Tongue (tissue), 2 donors: ENCODE results near the gene CDHR5. TPM values are rescaled to one million over a fixed set of nuclear protein-coding genes. Genes with fewer than 3 reads are reported as not detected.
"Not testable (repeated sequence)": the region's sequence is repeated elsewhere in the genome, so short reads cannot be mapped to it uniquely, and the experiment has no call there.

Source experiments
- DNase-seq: peaks from one replicate; pipeline ENCODE4 v3.0.0-alpha.2; 2015
- total RNA-seq: library from RNA; depleted of rRNA; stranded (reverse); fragments of >200 nt; gene quantifications from one replicate; pipeline ENCODE4 v1.2.3, GENCODE V29; 2014

CDHR5 gene
- total RNA-seq, 1 donor from 2014 or later, result not detected

DNA sequence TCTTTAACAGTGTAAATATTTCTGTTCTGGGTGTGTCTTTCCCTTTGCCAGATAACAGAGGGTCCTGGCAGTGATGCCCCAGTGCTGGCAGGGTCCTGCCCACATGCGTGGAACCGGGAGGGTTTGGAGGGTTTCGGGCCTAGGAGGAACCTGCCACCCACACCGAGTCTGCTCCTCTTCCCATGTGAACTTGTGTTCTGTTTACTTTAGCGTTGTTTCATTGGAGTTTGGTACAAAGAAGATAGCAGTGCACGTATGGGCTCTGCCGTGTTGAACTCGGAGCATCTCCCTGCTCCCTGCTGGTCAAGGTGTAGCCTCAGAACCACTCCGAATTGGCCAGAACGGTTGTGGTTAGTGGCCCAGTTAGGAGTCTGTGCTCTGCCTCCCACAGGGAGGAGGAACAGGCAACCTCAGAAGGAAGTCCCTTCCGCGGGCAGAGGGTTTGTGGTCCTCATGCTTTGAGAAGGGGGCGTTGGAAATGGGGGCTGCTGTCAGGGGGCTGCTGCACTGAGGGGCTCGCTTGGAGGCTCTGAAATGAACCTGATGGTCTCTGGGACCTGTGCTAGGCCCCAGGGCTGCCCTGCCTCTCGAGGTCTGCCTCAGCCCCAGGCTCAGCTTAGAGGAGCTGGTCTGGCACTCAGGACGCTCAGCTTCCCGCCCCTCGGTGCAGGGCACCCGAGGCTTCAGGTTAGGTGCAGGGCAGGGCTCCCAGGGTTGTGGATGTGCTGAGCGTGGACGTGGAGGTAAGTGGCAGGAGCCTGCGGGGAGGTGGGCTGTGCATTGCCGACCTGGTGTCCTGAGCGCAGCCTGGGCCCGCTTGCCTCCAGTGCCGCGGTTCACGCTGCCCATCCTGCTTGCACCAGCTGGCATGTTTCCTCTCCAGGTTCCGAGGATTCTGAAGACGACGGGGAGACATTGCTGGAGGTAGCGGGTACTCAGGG lies 38.1 kb downstream of the CDHR5 start:
- no peak for DNase-seq

DNA sequence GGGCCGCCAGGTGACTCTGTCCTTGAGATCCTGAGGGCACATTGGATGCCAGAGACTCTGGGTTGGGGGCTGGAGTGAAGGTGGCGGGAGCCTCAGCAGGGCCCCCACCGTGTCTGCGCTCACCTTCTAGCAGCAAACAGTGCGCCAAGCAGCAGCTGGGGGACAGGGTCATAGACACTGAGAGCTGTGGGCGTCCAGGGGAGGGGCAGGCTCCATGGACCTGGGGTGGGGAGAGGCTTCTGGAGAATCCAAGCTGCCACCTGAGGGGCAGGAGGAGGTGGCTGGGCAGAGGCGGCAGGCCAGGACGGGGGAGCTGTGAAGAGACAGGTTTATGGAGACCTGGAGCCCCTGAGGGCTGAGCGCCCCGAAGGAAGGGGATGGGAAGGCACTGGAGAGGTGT lies 40.5 kb downstream of the CDHR5 start:
- DNase-seq, result no peak

DNA sequence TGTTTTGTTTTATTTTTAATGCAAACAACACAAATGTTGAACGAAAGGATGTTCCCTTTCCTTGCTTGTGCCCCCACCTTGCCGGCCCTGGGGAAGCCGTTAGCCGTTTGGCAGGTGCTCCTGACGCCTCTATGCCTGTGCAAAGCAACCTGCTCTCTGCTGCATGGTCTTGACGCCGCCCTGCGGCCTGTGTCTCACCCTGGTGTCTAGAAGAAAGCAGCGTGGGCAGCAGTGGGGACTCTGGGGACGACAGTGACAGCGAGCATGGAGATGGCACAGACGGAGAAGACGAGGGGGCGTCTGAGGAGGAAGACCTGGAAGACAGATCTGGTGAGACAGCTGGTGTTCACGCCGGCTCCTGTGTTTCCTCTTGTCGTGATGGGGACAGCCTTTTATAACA lies 43.0 kb downstream of the CDHR5 start:
- no peak for DNase-seq

DNA sequence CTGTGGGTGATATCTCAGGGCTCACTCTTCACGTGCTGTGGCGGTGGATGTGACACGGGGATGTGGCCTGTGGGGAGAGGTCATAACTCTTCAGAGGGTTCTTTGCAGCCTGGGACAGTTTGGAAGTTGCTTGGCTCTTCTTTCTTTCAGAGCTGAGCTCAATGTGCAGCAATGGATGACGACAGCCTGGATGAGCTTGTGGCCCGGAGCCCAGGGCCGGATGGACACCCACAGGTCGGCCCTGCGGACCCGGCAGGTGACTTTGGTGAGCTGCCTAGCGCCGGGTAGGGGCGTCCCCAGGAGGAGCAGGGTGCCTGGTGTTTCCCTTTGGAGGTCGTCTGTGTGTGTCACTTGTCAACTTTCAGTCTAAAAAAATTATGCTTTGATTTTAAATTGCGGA lies 43.4 kb downstream of the CDHR5 start:
- DNase-seq, result no peak

DNA sequence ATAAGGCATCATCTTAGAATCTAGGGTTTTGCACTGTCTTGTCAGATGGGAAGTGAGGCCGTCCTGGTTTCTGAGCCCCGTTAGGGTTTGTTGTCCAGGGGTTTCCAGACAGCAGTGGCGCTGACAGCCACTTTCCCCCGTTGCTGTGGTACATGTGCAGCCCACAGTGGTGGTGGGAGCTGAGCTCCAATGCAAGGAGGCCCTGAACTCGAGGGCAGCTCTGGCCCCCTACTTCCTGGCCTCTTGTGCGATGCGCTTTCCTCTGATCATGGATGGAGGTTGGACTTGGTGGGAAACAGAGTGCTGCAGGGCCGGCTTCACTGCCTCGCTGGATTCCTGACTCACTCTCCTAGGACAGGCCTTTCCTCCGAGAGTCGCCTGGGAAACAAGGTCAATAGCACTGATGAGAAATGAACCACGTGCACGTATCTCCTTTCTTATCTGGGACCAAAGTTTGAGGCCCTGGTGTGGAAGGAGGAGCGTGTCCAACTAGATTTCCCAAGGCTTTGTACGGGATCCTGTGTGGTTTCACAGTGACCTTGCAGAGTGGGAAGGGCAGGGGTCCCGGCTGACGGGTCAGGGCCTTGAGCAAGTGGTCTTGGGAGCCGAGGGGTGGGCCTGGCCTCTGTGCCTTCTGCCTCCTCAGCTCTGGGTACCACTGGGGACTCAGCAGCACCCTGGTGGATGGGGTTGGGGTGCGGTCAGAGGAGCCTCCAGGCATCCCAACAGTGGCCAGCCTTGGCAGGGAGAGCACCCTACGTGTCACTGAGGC lies 44.7 kb downstream of the CDHR5 start:
- no peak for DNase-seq

DNA sequence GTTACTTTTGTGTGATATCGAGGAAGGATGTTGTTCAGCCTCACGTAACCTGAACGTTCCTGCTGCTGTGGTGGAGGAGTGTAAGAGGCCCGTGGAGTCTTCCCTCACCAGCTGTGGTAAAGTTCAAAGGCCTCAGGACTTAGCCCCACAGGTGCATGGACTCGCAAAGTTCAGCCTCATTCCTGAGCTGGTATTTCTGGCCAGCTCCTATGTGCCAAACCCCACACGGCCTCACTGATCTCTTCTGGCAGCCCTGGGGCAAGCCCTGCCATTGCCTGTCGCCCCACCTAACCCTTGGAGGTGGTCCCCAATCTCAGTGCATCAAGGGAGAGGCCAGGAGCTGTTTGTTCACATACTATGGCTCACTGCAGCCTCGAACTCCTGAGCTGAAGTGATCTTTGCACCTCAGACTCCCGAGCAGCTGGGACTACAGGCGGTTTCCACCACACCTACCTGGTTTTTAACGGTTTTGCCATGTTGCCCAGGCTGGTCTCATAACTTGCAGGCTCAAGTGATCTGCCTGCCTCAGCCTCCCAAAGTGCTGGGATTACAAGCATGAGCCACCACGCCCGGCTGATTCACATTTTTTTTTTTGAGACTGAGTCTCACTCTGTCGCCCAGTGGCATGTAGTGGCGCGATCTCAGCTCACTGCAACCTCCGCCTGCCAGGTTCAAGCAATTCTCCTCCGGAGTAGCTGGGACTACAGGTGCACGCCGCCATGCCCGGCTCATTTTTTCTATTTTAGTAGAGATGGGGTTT lies 46.3 kb downstream of the CDHR5 start:
- no peak for DNase-seq

DNA sequence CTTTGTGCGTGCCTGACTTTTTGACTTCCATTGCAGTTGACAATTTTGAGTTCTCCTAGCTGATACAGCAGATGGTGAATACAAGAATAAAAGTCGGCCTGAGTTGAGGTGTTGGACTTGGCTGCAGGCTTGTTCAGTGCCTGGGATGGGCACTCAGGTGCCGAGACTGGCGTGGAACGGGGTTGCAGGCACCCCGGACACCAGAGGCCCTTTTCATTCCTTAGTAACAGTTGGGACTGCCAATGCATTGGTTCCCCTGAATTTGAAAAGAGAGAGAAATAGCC lies 47.2 kb downstream of the CDHR5 start:
- no peak for DNase-seq

DNA sequence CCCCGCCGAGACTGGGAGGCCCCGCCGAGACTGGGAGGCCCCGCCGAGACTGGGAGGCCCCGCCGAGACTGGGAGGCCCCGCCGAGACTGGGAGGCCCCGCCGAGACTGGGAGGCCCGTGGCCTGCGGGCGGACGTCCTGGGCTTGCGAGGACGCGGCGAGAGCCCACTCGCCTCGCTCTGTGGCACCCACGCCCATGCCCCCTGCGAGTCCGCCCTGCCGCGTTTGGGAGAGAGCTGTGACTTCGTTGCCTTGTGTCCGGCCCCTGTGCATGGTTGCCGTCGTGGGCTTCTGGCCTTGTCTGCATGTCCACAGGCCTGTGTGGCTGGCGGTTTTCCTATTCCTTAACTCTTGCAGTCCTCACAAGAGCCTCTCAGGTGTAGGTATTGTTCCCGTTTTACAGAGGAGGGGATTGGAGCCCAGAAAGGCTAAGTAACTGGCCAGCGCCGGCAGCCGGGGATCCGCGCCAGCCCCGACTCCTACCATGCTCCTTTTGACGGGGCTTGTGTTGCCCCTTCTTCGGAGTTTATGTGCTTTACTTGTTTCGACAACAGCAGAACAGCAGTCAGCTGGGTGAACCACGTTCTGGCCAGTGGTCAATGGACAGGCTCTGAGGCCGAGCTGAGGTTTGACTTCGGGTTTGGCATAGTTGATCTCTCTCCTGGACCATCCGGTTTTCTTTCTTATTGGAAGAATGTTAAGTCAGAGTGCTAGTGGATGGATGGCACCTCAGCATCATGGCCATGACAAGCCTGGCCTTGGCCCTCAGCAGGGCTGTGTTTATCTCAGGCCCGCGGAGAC lies 47.7 kb downstream of the CDHR5 start:
- no peak for DNase-seq

DNA sequence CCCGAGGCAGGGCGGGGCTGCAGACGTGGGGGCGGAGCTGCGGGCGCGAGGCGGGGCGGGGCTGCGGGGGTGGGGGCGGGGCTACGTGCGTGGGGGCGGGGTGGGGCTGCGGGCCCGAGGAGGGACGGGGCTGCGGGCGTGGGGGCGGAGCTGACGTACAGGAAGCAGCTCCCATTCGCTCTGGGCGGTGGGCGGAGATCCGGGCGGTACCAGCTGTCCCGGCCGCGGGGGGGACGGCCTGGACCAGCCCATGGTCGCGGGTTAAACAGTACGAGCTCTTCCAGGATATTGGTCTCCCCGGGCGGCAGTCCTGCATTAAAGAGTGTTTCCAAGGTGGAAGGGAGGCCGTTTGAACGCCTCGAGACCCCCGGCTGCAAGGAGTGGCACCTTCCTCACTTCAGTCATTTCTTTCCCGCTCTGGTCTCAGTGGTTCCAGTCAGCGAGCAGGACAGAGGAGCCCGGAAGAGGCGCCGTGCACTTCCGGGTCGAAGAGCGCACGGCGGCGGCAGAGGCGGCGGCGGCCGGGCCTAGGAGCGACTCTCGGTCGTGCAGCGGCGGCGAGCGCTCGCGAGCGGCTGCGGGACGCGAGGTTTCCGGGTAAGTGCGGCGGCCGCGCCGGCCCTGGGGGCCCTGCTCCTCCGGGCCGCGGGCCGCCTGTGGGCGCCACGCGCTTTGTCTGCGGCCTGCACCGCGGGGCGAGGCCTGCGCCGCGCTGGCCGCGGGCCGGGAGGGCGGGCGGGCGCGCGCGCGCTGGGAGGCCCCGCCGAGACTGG lies 48.6 kb downstream of the CDHR5 start, which contains the start of gene PHRF1:
Gene PHRF1, plus strand, starts transcription at position 475 of the 773 bp plus-strand sequence. CDS start 5,043 bp downstream, outside the sequence.
- peak; percentile 98 for DNase-seq

DNA sequence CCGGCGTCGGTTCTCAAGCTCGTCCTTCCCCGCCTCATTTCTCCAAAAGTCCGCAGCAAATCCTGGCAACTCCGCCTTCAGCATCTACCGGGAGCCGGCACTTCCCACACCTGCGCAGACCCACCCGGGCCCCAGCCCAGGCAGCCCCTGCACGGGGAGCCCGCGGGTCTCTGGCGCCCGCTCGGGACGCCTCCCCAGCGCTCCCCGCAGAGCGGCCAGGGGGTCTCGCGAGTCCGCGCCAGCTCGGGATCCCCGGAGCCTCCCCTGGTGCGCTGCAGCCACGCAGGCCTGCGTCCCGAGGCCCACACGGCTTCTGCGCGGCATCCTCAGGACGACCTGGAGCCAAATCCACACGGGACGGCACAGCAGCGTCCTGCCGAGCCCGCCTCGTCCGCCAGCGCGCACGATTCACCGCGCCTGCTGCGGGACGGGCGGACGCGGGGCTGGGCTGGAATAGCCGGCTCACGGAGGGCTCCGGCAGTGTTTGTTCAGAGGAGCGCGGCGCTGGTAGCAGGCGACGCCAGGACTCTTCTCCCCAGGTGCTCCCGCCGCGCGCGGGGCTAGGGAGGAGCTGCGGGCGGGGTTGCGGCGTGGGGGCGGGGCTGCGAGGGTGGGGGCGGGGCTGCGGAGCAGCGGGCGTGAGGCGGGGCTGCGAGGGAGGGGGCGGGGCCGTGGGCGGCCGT lies 49.3 kb downstream of the CDHR5 start:
- peak; percentile 40 for DNase-seq

DNA sequence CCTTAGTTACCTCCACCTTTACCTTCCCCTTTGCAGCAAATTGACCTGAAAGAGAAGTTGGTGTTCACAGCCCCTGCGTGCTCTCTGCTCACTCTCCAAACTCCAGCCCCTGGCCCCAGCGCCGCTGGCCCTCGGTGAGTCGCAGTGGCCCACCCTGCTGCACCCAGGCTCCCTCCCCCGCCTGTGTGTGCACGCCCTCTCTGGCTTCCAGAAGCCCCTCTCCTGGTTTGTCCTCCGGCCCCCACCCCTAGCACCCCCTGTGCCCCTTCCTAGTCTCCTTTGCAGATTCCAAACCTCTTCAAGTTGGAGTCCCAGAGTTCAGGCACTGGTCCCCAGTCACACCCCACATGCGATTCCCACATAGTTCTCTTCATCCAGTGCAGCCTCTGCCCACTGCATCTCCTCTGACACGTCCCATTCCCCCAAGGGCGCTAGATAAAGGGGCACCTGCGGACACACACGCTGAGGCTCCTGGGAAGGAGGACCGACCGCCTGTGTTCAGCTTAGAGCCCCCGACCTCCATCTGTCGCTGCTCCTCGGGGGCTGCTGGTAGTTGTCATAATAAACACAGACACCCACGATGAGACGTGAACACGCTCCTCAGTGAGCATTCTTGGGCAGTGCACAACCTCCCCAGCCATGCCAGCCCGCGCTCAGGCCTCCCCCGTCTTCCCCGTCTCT lies 50.0 kb downstream of the CDHR5 start:
- DNase-seq, result no peak

DNA sequence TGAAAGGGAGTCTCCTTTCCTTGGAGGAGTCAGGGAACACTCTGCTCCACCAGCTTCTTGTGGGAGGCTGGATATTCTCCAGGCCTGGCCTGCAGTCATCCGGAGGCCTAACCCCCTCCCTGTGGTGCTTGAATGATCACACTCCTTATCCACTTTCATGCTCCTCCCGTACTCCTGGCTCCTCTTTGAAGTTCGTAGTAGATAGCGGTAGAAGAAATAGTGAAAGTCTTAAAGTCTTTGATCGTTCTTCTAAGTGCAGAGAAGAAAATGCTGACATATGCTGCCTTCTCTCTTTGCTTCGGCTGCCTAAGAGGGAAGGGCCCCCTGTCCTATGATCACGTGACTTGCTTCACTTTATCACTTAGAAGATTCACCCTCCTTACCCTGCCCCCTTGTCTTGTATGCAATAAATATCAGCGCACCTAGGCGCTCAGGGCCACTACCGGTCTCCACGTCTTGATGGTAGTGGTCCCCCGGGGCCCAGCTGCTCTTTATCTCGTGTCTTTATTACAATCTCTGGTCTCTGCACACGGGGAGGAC lies 50.7 kb downstream of the CDHR5 start:
- DNase-seq, result not testable (repeated sequence)

DNA sequence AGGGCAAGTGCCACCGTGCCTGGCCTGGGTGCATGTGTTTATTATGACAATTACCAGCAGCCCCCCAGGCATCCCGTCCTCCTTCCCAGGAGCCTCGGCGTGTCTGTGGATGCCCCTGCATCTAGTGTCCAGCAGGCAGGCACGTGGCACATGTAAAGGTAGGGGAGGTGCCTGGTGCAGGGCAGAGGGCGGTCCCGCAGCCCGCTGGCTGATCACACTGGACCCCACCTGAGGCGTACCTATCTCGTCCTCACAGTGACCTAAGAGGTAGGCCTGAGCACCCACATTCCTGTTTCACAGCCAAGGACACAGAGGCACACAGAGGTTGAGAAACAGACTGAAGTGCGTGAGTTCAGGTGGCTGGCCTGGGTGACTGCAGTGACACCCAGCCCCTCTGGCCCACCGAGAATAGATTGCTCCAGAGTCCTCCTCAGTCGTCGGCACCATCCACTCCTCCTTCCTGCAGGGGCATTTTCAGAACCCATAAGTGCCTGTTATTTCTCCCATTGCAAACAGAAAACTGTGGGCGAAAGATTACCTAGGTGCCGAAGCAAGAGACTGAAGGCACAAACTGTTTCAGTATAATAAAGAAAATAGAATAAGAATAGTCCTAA lies 51.5 kb downstream of the CDHR5 start:
- DNase-seq, result no peak

DNA sequence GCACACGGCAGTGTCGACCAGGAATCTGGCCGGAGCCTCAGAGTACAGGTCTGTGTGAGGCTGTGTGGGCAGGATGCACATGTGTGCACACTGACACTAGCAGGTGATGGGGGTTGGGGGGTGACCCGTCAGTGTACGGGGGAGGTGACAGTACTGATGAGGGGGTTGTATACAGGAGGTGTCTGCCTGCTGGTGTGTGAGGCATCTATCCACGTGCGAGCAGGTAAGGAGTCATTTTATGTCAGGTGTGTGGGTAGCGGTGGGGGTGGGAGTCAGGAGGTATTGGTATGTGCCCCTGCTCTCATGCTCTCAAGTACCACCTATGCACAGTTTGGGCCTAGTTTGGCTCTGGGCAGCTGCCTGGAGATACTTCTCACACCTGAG lies 53.0 kb downstream of the CDHR5 start:
- DNase-seq, result no peak

DNA sequence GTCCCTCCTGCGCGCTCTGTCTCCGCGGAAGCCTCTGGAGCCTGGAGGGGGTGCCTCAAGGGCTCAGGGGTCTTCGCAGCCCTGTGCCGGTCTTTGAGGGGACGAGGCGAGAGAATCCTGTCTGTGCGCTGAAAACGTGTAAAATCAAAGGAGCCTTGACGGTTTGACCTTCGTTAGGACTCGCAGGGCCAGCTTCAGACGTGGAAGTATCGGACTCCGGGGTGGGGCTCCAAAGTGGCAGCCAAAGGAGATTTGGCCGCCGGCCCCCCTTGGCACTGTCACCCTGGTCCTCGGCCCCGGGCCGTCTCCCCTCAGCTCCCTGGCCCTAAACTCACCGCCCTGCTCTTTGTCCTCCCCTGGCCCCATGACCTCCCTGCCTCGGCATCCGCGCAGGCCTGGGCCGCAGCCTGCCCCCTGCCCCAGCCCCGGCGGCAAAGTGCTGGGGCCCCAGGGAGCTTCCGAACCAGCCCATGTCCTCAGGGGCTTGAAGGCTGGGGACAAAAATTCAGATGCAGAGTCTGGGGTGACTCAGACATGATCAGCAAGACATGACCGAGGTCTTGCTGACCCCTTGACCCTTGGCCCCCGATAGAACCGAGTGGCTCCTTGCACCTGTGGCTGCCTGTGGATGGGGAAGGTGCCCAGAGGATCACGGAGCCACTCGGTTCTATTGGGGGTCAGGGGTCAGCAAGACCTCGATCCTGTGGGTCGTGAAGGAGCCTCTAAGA lies 55.4 kb downstream of the CDHR5 start:
- DNase-seq, result peak; percentile 22

DNA sequence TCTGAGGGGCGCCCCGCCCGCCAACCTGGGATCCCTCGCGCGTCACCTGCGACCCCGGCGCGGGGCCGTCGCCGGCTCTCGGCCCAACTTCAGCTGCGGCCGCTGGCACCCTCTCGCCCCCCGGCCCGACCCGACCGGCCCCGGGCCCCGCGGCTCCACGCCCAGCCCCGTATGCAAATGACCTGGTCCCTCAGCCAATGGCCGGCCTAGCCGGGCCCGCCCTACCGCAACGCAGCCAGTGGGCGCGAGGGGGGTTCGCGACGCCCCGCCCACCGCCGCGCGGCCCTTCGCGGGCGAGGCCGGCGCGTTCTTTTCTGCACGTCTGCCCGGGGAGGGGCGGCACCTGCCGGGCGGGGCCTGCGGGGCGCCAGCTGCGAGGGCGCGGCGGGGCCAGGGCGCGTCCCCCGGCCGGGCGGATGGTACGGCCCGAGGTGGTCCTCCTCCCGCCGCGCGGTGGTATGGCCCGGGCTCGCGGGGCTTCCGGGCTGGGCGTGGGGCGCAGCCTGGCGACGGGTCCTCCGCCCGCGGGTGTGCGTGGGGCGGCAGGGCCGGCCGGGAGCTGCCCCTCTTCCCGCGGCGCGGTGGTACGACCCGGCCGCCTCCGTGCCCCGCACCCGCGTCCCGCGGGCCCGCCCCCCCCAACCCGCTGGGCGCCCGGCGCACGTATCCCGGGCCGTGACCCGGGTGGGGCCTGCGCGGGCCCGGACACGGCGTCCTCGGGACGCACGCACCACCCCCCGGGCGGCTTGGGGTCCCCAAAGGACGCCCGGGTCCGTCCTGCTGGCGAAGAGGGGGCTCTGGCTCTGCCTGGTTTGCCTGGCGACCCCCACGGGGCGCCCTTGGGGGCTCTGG lies 56.2 kb downstream of the CDHR5 start:
- peak; percentile 97 for DNase-seq

DNA sequence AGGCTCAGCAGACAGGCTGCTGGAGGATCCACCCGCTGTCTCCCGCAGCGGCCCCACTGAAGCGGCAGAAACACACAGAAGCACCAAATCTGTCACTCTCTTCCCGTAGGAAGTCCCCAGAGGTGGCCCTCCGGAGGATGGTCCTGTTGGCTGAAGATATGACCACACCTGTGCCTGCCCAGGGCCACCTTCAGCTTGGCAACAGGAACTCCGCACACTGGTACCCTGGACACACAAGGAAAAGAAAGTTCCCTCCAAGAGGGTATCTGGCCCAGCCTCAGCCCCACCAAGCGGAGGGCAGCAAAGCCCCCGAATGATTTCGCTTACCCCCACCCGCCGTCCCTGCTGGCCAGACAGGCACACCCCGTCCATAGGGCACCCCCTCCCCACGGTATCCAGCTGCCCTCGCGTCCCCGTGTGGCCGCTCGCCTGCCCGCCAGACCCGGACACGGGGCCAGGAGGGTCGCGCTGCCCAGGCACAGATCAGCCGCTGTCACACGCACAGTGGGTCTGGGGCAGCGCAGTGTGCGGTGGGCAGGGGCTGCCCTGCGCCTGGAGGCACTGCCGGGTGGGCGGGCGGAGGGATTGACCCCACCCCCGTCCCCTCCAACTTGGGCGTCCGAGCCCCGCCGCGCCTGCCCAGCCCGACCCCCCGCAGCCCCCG lies 57.0 kb downstream of the CDHR5 start:
- DNase-seq, result no peak
